ENCODE results near the gene HEYL. TPM values are rescaled to one million over a fixed set of nuclear protein-coding genes. Genes with fewer than 3 reads are reported as not detected.

HEYL gene
- total and polyA plus RNA-seq, 2 of the 8 experiments (the other 6 are each of a cell fraction or from before 2014, with no cell fraction given): 1.8 to 3.1 TPM

DNA sequence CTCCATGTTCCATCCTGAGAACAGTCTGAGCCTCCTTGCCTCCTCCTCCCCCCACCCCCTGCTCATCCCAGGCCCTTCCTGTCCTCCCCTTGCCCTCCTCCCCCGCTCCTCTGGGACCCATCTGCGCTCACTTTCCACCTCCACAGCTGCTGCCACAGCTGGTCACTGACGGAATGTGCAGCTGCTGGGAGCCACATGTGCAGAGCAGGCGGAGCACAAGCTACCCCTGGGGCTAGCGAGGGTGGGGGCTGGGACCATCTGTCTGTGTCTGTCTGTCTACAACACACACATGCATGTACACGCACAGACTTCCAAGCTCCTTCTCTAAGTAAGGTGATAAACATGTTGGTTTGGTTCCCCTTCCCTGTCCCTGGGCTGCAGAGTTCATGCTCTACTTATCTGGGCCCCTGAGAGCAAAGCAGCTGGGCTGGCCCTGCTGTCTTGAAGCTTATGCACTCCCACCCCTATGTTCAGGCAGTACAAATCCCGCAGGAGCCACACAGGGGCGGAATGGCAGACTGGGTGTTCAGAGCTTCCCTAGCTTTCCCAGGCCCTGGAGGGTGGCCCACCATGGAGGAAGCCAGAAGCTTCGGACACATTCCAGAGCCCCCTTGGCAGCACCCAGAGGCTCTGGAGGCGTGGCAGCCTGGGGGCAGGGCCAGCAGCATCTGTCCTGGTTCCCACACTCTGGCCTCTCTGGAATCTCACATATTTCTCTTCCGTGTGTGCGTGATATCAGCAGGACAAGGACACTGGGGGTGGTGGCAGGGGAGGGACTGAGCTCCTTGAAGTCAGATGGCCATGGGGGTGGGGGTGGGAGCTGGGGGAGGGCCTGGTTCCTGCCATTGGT lies 7.0 kb upstream of the HEYL start (continued):
- TF ChIP-seq SIN3A (conservative IDR thresholded peaks at IDR 0.05 in 1 of 2, IDR thresholded peaks at IDR 0.05 in 1 of 2; ENCODE audit: low read depth in 1 of 2, low read length in 2 of 2) (peak in 1 of 2 experiments; percentile 54; a peak in 1 of 4 replicates), ASH2L (IDR thresholded peaks at IDR 0.05; ENCODE audit: low read length) (peak; percentile 40), TCF12 (IDR thresholded peaks at IDR 0.05; ENCODE audit: low read depth, low read length) (peak; percentile 90)
